WTC11 (cell line): ENCODE data around the gene KRT7. TPM values are rescaled to one million over a fixed set of nuclear protein-coding genes. Genes with fewer than 3 reads are reported as not detected.

Experiments
- ATAC-seq: fragments of 200-7000 bp; cut with Tn5 transposase; 2 replicates; pipeline ENCODE4 v1.10.0; 2021; ENCODE audit warnings: mild to moderate bottlenecking, moderate library complexity
- CTCF ChIA-PET: fragments of 300-600 bp; sonication (Branson Sonifier 250); formaldehyde crosslinking; loops from one replicate; lab custom pipeline; 2021; ENCODE audit warnings: antibody characterized with exemption; lab: Charles Lee
- POLR2A ChIA-PET: fragments of 350-600 bp; sonication (Branson Sonifier 250); formaldehyde crosslinking; loops from one replicate; lab custom pipeline; 2021; ENCODE audit warnings: antibody characterized with exemption; lab: Charles Lee
- DNase-seq: peaks from one replicate; pipeline ENCODE4 v3.0.0; 2021; ENCODE audit warnings: low spot score
- H3K27ac Mint-ChIP-seq: 2 replicates; pipeline ENCODE4 v1.8.0; 2021; ENCODE audit warnings: mixed read lengths
- H3K27me3 Mint-ChIP-seq: 2 replicates; pipeline ENCODE4 v1.8.0; 2021; ENCODE audit warnings: low read depth, mild to moderate bottlenecking, moderate library complexity, mixed read lengths
- H3K36me3 Mint-ChIP-seq: 2 replicates; pipeline ENCODE4 v1.8.0; 2021; ENCODE audit warnings: mixed read lengths
- H3K4me1 Mint-ChIP-seq: 2 replicates; pipeline ENCODE4 v1.8.0; 2022; ENCODE audit warnings: mixed read lengths
- H3K4me3 Mint-ChIP-seq: 2 replicates; pipeline ENCODE4 v1.8.0; 2021; ENCODE audit warnings: mild to moderate bottlenecking, moderate library complexity, mixed read lengths
- H3K9me3 Mint-ChIP-seq: 2 replicates; pipeline ENCODE4 v1.8.0; 2021; ENCODE audit warnings: mixed read lengths
- CREM ChIP-seq: sonication (generic); formaldehyde crosslinking; IDR thresholded peaks from 2 replicates; pipeline ENCODE4 v1.8.1; 2022; ENCODE audit warnings: mild to moderate bottlenecking, missing genetic modification reagents, moderate library complexity
- FOXK1 ChIP-seq: sonication (generic); formaldehyde crosslinking; IDR thresholded peaks from 2 replicates; pipeline ENCODE4 v1.8.0; 2022; ENCODE audit warnings: mild to moderate bottlenecking, moderate library complexity, missing genetic modification reagents
- FOXP1 ChIP-seq: sonication (generic); formaldehyde crosslinking; IDR thresholded peaks from 2 replicates; pipeline ENCODE4 v1.8.0; 2022; ENCODE audit warnings: missing genetic modification reagents, mild to moderate bottlenecking, moderate library complexity, borderline replicate concordance
- GRHL2 ChIP-seq: fragments of 250-450 bp; sonication (Bioruptor Pico); IDR thresholded peaks from 2 replicates; pipeline ENCODE4 v1.8.0; 2022; ENCODE audit warnings: mild to moderate bottlenecking, moderate library complexity; ENCODE audit not compliant: insufficient replicate concordance, severe bottlenecking
- GTF2I ChIP-seq: fragments of 250-450 bp; sonication (Bioruptor Pico); conservative IDR thresholded peaks from 2 replicates; pipeline ENCODE4 v1.4.0; 2021; ENCODE audit warnings: mild to moderate bottlenecking
- HMGA2 ChIP-seq: fragments of 250-450 bp; sonication (Bioruptor Pico); IDR thresholded peaks from 2 replicates; pipeline ENCODE4 v1.4.0; 2021; ENCODE audit warnings: mild to moderate bottlenecking, moderate library complexity
- KAT7 ChIP-seq: sonication (generic); formaldehyde crosslinking; IDR thresholded peaks from 2 replicates; pipeline ENCODE4 v1.8.1; 2023; ENCODE audit warnings: missing genetic modification reagents, mild to moderate bottlenecking, borderline replicate concordance
- NFATC4 ChIP-seq: fragments of 250-450 bp; sonication (Bioruptor Pico); IDR thresholded peaks from 2 replicates; pipeline ENCODE4 v1.9.0; 2021; ENCODE audit warnings: mild to moderate bottlenecking
- SOX15 ChIP-seq: fragments of 250-450 bp; sonication (Bioruptor Pico); IDR thresholded peaks from 2 replicates; pipeline ENCODE4 v1.9.0; 2021; ENCODE audit warnings: mild to moderate bottlenecking
- TP53 ChIP-seq: sonication (generic); formaldehyde crosslinking; IDR thresholded peaks from 2 replicates; pipeline ENCODE4 v1.8.1; 2023; ENCODE audit warnings: mild to moderate bottlenecking, missing genetic modification reagents
- ZNF138 ChIP-seq: sonication (generic); formaldehyde crosslinking; conservative IDR thresholded peaks from 2 replicates; pipeline ENCODE4 v1.8.1; 2022; ENCODE audit warnings: mild to moderate bottlenecking, moderate library complexity, missing genetic modification reagents
- ZNF219 ChIP-seq: sonication (generic); formaldehyde crosslinking; IDR thresholded peaks from 2 replicates; pipeline ENCODE4 v1.8.0; 2023; ENCODE audit warnings: missing genetic modification reagents, mild to moderate bottlenecking, borderline replicate concordance
- total RNA-seq: library from RNA; stranded (reverse); gene quantifications from 3 replicates; pipeline ENCODE4 v1.2.3, GENCODE V29; 2021
- TF ChIP-seq, protein P1 (sequence below): sonication (generic); formaldehyde crosslinking; IDR thresholded peaks from 2 replicates; pipeline ENCODE4 v1.8.1; 2022; ENCODE audit warnings: mild to moderate bottlenecking, moderate library complexity, missing genetic modification reagents
- TF ChIP-seq, protein P2 (sequence below): fragments of 250-450 bp; sonication (Bioruptor Pico); IDR thresholded peaks from 2 replicates; pipeline ENCODE4 v1.9.0; 2021; ENCODE audit warnings: mild to moderate bottlenecking
- TF ChIP-seq, protein P3 (sequence below): sonication (generic); formaldehyde crosslinking; IDR thresholded peaks from 2 replicates; pipeline ENCODE4 v1.8.1; 2023; ENCODE audit warnings: mild to moderate bottlenecking, missing genetic modification reagents, moderate library complexity
- TF ChIP-seq, protein P4 (sequence below): fragments of 200-600 bp; IDR thresholded peaks from 2 replicates; pipeline ENCODE4 v1.8.0; 2022; ENCODE audit warnings: antibody characterized with exemption
- TF ChIP-seq, protein P5 (sequence below): sonication (generic); formaldehyde crosslinking; IDR thresholded peaks from 2 replicates; pipeline ENCODE4 v1.8.1; 2023; ENCODE audit warnings: mild to moderate bottlenecking, missing genetic modification reagents
- TF ChIP-seq, protein P6 (sequence below): fragments of 250-450 bp; sonication (Bioruptor Pico); IDR thresholded peaks from 2 replicates; pipeline ENCODE4 v1.9.0; 2021; ENCODE audit warnings: moderate library complexity, mild to moderate bottlenecking, inconsistent platforms, borderline replicate concordance
- TF ChIP-seq, protein P7 (sequence below): sonication (generic); formaldehyde crosslinking; conservative IDR thresholded peaks from 2 replicates; pipeline ENCODE4 v1.8.1; 2023; ENCODE audit warnings: mild to moderate bottlenecking, low read depth, missing genetic modification reagents, moderate library complexity
- TF ChIP-seq, protein P8 (sequence below): sonication (generic); formaldehyde crosslinking; IDR thresholded peaks from 2 replicates; pipeline ENCODE4 v1.8.1; 2023; ENCODE audit warnings: mild to moderate bottlenecking, missing genetic modification reagents

Gene KRT7
- total RNA-seq, 1 experiment from 2014 or later, result 10.6 TPM

DNA sequence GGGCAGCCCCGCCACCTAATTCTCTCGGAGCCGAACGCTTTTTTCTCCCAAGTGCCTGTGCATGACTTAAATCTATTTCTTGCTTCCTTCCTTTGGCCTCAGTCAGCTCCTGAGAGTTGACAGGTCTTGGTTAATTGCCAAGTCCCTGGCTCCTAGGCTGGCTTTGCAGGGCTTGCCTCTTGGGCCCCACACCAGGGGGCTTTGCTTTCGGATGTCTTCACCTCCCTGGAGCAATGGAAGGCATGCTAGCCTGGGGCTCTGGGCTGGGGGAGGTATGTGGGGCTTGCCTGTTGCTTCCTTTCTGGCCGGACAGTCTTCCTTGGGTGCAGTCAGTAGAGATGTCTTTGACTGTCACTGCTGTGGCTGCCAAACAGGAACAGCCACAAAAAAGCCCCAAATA is 39.1 kb upstream of the KRT7 start:
- Mint-ChIP-seq H3K27ac (no peak overlapping the region), H3K27me3 (no peaks in the 10 kb centered on the region), H3K36me3 (no peaks in the 10 kb centered on the region), H3K9me3 (no peaks in the 10 kb centered on the region), H3K4me1 (peaks cover 11% of the 10 kb centered on the region), H3K4me3 (no peak overlapping the region)
- TF ChIP-seq, protein P1, sequence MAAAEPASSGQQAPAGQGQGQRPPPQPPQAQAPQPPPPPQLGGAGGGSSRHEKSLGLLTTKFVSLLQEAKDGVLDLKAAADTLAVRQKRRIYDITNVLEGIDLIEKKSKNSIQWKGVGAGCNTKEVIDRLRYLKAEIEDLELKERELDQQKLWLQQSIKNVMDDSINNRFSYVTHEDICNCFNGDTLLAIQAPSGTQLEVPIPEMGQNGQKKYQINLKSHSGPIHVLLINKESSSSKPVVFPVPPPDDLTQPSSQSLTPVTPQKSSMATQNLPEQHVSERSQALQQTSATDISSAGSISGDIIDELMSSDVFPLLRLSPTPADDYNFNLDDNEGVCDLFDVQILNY (CRISPR knock-in tag), result no peak
- TF ChIP-seq SOX15 (CRISPR knock-in tag) (no peak), GTF2I (CRISPR knock-in tag) (no peak), KAT7 (CRISPR knock-in tag) (no peak), ZNF219 (CRISPR knock-in tag) (no peak), CREM (CRISPR knock-in tag) (no peak), FOXK1 (CRISPR knock-in tag) (no peak), GRHL2 (CRISPR knock-in tag) (no peak), NFATC4 (no peak)
- TF ChIP-seq, protein P2, sequence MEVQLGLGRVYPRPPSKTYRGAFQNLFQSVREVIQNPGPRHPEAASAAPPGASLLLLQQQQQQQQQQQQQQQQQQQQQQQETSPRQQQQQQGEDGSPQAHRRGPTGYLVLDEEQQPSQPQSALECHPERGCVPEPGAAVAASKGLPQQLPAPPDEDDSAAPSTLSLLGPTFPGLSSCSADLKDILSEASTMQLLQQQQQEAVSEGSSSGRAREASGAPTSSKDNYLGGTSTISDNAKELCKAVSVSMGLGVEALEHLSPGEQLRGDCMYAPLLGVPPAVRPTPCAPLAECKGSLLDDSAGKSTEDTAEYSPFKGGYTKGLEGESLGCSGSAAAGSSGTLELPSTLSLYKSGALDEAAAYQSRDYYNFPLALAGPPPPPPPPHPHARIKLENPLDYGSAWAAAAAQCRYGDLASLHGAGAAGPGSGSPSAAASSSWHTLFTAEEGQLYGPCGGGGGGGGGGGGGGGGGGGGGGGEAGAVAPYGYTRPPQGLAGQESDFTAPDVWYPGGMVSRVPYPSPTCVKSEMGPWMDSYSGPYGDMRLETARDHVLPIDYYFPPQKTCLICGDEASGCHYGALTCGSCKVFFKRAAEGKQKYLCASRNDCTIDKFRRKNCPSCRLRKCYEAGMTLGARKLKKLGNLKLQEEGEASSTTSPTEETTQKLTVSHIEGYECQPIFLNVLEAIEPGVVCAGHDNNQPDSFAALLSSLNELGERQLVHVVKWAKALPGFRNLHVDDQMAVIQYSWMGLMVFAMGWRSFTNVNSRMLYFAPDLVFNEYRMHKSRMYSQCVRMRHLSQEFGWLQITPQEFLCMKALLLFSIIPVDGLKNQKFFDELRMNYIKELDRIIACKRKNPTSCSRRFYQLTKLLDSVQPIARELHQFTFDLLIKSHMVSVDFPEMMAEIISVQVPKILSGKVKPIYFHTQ (CRISPR knock-in tag), result no peak
- TF ChIP-seq, protein P3, sequence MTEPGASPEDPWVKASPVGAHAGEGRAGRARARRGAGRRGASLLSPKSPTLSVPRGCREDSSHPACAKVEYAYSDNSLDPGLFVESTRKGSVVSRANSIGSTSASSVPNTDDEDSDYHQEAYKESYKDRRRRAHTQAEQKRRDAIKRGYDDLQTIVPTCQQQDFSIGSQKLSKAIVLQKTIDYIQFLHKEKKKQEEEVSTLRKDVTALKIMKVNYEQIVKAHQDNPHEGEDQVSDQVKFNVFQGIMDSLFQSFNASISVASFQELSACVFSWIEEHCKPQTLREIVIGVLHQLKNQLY, result no peak
- TF ChIP-seq, protein P4, sequence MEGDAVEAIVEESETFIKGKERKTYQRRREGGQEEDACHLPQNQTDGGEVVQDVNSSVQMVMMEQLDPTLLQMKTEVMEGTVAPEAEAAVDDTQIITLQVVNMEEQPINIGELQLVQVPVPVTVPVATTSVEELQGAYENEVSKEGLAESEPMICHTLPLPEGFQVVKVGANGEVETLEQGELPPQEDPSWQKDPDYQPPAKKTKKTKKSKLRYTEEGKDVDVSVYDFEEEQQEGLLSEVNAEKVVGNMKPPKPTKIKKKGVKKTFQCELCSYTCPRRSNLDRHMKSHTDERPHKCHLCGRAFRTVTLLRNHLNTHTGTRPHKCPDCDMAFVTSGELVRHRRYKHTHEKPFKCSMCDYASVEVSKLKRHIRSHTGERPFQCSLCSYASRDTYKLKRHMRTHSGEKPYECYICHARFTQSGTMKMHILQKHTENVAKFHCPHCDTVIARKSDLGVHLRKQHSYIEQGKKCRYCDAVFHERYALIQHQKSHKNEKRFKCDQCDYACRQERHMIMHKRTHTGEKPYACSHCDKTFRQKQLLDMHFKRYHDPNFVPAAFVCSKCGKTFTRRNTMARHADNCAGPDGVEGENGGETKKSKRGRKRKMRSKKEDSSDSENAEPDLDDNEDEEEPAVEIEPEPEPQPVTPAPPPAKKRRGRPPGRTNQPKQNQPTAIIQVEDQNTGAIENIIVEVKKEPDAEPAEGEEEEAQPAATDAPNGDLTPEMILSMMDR, result no peak
- TF ChIP-seq, protein P5, sequence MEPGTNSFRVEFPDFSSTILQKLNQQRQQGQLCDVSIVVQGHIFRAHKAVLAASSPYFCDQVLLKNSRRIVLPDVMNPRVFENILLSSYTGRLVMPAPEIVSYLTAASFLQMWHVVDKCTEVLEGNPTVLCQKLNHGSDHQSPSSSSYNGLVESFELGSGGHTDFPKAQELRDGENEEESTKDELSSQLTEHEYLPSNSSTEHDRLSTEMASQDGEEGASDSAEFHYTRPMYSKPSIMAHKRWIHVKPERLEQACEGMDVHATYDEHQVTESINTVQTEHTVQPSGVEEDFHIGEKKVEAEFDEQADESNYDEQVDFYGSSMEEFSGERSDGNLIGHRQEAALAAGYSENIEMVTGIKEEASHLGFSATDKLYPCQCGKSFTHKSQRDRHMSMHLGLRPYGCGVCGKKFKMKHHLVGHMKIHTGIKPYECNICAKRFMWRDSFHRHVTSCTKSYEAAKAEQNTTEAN (CRISPR knock-in tag), result no peak
- TF ChIP-seq, protein P6, sequence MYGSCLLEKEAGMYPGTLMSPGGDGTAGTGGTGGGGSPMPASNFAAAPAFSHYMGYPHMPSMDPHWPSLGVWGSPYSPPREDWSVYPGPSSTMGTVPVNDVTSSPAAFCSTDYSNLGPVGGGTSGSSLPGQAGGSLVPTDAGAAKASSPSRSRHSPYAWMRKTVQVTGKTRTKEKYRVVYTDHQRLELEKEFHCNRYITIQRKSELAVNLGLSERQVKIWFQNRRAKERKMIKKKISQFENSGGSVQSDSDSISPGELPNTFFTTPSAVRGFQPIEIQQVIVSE (CRISPR knock-in tag), result no peak
- CTCF ChIA-PET, result interaction anchor here (0.5 to 2.9 kb wide), 8 partner anchors 13 to 976 kb away, joined by 3 to 11 read pairs (median 3); partner anchors contain the start of gene POU6F1
- POLR2A ChIA-PET, result no interaction called here
- DNase-seq (no peak), ATAC-seq (no peak)

DNA sequence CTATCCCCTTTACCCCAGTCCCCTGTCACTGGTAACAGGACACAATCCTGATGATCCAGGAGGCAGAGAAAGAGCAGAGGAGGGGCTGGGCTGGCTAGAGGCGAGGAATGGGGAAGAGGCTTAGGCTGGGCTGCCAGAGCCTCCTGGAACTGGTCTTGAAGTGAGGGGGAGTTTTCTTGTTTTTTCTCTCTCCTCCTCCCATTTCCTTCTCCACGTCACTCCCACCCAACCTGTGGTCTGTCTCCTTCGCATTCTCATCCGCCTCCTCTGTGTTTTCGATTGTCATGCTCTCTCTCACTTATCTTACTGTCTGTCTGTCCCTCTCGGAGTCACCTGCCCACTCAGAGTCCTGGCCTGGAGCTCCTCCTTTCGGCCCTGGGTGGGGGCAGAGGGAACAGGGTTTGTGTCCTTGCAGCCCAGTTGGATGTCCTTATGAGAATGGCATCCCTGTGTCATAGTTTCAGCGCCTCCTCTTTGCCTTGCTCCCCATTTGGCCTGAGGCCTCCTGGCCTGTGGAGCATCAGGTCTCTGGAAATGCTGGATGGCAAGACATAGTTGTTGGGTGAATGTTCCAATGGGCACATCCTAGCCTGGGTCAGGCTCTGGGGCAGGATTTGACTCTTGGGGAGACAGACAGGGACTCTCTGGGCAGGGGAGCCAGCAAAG is 37.8 kb upstream of the KRT7 start:
- no peak for ATAC-seq
- H3K9me3 Mint-ChIP-seq, result no peaks in the 10 kb centered on the region
- no peak overlapping the region for H3K4me3 Mint-ChIP-seq
- no peak for DNase-seq
- peaks cover 11% of the 10 kb centered on the region for H3K4me1 Mint-ChIP-seq
- no peaks in the 10 kb centered on the region for H3K36me3 Mint-ChIP-seq
- H3K27ac Mint-ChIP-seq, result peak overlapping the region; percentile 30; the same call in 1 of the 2 replicates
- CTCF ChIA-PET, result interaction anchor here (1.3 kb wide), 1 partner anchor 20 kb away, joined by 3 read pairs; no protein-coding TSS in a partner anchor
- POLR2A ChIA-PET, result no interaction called here
- H3K27me3 Mint-ChIP-seq, result no peaks in the 10 kb centered on the region
- TF ChIP-seq, protein P7, sequence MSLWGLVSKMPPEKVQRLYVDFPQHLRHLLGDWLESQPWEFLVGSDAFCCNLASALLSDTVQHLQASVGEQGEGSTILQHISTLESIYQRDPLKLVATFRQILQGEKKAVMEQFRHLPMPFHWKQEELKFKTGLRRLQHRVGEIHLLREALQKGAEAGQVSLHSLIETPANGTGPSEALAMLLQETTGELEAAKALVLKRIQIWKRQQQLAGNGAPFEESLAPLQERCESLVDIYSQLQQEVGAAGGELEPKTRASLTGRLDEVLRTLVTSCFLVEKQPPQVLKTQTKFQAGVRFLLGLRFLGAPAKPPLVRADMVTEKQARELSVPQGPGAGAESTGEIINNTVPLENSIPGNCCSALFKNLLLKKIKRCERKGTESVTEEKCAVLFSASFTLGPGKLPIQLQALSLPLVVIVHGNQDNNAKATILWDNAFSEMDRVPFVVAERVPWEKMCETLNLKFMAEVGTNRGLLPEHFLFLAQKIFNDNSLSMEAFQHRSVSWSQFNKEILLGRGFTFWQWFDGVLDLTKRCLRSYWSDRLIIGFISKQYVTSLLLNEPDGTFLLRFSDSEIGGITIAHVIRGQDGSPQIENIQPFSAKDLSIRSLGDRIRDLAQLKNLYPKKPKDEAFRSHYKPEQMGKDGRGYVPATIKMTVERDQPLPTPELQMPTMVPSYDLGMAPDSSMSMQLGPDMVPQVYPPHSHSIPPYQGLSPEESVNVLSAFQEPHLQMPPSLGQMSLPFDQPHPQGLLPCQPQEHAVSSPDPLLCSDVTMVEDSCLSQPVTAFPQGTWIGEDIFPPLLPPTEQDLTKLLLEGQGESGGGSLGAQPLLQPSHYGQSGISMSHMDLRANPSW (CRISPR knock-in tag), result no peak
- TF ChIP-seq ZNF138, result no peak
- TF ChIP-seq HMGA2 (CRISPR knock-in tag), result no peak
- TF ChIP-seq KAT7 (CRISPR knock-in tag), result no peak
- TF ChIP-seq, protein P8, sequence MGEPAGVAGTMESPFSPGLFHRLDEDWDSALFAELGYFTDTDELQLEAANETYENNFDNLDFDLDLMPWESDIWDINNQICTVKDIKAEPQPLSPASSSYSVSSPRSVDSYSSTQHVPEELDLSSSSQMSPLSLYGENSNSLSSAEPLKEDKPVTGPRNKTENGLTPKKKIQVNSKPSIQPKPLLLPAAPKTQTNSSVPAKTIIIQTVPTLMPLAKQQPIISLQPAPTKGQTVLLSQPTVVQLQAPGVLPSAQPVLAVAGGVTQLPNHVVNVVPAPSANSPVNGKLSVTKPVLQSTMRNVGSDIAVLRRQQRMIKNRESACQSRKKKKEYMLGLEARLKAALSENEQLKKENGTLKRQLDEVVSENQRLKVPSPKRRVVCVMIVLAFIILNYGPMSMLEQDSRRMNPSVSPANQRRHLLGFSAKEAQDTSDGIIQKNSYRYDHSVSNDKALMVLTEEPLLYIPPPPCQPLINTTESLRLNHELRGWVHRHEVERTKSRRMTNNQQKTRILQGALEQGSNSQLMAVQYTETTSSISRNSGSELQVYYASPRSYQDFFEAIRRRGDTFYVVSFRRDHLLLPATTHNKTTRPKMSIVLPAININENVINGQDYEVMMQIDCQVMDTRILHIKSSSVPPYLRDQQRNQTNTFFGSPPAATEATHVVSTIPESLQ (CRISPR knock-in tag), result no peak
- no peak for TF ChIP-seq FOXP1
- no peak for TF ChIP-seq TP53
